Jurkat, Clone E6-1 (cell line): ENCODE data around the gene METTL26.

Source experiments
- DNase-seq: peaks from one replicate; pipeline ENCODE4 v3.0.0-alpha.2; 2011; ENCODE audit warnings: low read depth, low spot score
- H3K4me3 ChIP-seq: 2 replicates; pipeline ENCODE4 v1.5.1; 2011; ENCODE audit warnings: mild to moderate bottlenecking, low read length, control low read depth, moderate library complexity

Gene METTL26

DNA sequence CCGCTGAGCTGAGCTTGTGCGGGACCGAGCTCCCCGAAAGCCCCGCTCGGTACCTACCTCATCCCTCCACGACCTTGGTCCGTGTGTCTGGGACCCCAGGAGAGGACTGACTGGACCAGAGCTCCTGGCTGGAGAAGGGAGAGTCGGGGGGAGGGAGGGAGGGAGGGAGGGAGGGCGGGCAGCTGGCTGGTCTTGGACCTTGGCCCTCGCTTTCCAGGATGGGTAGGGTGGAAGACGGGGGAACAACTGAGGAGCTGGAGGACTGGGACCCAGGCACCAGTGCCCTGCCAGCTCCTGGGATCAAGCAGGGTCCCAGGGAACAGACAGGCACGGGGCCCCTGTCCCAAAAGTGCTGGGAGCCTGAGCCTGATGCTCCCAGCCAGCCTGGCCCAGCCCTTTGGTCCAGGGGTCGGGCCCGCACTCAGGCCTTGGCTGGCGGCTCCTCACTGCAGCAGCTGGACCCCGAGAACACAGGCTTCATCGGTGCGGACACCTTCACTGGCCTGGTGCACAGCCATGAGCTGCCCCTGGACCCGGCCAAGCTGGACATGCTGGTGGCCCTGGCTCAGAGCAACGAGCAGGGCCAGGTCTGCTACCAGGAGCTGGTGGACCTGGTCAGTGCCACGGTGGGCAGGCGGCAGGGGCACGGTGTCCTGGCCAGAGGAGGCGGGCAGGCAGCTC, 39.9 kb upstream of the METTL26 start:
- no peak overlapping the region for H3K4me3 ChIP-seq
- DNase-seq, result no peak

DNA sequence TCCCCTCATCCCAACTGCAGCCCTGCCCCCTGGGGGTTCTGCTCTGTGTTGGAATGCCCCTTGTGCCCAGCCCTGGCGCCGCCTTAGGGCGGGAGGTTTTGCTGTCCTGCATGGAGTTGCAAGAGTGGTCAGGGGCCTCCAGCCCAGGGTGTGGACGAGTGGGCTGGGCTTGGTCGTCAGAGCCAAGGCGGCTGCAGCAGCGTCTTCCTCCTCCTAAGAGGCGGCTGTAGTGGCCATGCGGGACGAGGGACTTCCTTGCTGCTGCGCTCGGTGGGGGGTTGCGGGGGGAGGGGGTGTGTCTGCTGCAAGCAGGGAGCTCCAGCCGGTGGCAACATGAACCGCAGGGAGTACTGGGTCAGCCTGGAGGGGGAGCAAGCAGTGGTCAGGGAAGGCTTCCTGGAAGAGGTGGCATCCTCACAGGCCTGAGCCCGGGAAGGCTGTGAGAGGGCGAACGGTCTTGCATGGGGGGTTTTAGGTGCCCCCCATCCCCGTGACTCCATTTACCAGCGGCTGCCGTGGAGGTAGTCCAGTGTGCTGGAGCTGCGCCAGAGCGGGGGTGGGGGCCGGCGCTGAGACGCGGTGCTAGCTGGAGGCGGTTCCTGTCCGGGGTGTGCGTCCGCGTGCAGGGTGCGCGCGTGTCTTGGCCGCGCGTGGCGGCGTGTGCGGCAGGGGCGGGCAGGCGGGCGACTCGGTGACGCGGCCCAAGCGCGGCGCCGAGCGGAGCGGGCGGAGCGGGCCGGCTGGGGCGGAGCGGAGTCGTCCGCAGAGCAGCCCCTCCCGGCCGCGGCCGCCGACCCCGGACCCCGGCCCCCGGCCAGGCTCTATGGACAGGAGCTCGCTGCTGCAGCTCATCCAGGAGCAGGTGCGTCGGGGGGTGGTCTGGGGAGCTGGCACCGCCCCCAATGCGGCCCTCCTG, 39.1 kb upstream of the METTL26 start, which contains the start of gene RHBDL1:
RHBDL1 (plus strand) TSS at position 704 of the 916 bp plus-strand sequence; CDS start at position 824, 120 bp downstream.
- H3K4me3 ChIP-seq, result no peak within 1 kb of the TSS
- no peak for DNase-seq

DNA sequence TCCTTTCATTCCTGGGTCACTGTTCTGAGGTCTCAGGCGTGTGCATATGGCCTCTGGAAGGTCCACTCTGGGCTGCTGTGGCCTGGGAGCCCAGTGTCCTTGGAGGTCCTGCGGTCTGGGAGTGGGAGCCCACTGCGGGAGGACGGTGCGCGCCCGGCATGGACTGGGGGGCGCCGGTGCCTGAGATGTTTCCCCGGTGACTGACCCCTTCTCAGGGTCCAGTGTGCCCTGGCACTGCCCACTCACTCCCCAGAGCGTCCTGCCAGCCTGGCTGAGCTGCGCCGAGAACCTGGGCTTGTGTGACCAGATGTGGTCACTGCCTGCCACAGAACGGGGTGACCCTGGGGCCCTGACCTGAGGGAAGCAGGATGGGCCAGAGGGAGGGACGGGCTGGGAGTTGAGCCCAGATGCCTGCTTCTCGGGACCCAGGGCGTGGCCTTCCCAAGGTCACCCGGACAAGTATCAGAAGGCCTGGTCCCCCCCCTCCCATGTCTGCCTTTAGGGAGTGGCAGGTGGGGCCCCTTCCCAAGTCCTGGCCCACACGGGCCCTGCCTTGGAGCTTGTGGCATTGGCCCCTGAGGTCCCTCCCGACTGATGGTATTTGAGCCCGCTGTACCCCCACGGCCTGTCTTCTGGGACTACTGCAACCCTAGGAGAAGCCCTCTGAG, 38.2 kb upstream of the METTL26 start:
- H3K4me3 ChIP-seq, result no peak overlapping the region
- no peak for DNase-seq

DNA sequence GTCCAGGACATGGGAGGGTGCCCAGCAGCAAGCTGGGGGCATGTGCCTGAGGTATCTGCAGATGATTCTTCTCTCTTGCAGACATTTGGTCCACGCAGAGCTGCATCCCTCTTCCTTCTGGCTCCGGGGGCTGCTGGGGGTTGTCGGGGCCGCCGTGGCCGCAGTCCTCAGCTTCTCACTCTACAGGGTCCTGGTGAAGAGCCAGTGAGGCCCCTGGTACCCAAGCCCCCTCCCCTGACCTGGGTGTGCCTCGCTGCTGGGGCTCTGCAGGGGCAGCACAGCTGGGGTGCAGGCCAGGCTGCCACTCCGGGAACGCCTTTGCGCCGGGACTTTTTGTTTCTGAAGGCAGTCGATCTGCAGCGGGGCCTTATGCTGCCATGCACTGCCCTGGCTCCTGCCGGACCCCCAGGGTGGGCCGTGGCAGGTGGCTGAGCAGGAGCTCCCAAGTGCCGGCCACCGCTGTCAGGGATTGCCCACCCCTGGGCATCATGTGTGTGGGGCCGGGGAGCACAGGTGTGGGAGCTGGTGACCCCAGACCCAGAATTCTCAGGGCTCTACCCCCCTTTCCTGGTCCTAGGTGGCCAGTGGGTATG, 37.4 kb upstream of the METTL26 start:
- H3K4me3 ChIP-seq, result no peak overlapping the region
- DNase-seq, result no peak

DNA sequence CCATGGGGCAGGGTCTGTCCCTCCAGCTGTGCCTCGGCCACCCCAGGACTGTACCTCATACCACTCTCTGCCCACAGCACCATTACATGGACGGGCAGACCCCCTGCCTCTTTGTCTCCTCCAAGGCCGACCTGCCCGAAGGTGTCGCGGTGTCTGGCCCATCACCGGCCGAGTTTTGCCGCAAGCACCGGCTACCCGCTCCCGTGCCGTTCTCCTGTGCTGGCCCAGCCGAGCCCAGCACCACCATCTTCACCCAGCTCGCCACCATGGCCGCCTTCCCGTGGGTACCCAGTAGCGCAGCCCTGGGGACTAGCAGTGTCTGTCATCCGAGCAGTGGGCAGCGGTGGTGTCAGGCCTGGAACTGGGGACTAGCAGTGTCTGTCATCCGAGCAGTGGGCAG, 36.7 kb upstream of the METTL26 start:
- H3K4me3 ChIP-seq, result no peak overlapping the region
- DNase-seq, result no peak

DNA sequence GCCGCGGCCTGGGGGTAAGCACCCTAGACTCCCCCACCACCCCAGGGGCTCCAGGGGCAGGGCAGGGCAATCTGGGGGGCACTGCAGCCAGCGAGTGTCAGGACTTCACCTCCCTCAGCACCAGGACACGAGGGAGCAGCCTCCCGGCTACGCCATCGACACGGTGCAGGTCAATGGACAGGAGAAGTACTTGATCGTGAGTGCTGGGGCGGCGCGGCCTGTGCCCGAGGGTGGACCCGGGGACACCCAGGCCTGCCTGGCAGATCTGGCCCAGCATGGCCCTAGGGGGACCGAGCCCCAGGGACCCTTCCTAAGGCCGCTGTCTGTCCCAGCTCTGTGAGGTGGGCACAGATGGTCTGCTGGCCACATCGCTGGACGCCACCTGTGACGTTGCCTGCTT, 36.3 kb upstream of the METTL26 start:
- DNase-seq, result no peak
- no peak overlapping the region for H3K4me3 ChIP-seq

DNA sequence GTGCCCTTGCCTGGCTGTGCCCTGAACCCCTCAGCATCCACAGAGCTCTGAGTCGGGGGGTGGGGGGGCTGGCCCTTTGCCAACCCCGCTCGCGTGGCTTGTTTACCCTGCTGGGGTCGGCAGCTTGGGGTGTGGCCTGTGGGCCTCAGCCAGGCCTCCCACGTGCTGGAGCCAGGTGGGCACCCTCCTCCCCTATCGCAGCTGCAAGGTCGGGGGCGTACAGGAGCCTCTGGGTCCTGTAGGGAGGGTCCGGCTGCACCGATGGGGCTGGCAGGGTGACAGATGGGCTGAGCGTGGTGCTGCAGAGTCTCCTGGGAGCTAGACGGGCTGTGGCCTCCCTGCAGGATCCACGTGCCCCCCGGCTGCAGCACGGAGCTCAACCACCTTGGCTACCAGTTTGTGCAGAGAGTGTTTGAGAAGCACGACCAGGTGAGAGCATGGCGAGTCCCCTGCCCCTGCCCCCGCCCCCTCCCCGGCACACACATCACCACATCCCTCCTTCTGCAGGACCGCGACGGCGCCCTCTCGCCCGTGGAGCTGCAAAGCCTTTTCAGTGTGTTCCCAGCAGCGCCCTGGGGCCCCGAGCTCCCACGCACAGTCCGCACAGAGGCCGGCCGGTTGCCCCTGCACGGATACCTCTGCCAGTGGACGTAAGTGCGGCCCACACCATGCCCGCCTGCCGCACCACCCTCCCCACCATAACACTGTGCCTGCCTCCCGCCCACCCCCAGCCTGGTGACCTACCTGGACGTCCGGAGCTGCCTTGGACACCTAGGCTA, 35.4 kb upstream of the METTL26 start:
- no peak overlapping the region for H3K4me3 ChIP-seq
- no peak for DNase-seq

DNA sequence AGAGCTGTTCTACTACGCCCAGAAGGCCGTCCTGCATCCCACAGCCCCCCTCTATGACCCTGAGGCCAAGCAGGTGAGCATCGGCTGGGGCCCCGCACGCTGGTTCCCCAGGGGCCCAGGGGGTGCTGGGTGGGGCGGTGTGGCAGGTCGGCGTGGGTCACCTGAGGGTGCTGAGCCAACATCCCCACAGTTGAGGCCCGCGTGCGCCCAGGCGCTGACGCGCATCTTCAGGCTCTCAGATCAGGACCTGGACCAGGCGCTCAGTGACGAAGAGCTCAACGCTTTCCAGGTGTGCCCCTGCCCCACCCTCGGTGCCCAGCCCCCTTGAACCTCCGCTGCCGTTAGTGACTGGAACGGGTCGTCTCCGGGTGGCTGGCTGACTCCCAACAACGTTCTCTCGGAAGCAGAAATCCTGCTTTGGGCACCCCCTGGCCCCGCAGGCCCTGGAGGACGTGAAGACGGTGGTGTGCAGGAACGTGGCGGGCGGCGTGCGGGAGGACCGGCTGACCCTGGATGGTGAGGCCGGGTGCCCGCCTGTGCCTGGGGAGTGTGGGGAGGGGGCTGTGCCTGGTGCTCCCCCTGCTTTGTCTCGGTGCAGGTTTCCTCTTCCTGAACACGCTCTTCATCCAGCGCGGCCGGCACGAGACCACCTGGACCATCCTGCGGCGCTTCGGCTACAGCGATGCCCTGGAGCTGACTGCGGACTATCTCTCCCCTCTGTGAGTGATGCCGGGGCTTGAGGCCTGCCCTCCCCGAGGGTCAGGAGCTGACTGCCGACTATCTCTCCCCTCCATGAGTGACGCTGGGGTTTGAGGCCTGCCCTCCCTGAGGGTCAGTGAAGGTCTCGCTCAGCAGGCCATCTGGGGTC, 34.6 kb upstream of the METTL26 start:
- H3K4me3 ChIP-seq, result no peak overlapping the region
- DNase-seq, result no peak

DNA sequence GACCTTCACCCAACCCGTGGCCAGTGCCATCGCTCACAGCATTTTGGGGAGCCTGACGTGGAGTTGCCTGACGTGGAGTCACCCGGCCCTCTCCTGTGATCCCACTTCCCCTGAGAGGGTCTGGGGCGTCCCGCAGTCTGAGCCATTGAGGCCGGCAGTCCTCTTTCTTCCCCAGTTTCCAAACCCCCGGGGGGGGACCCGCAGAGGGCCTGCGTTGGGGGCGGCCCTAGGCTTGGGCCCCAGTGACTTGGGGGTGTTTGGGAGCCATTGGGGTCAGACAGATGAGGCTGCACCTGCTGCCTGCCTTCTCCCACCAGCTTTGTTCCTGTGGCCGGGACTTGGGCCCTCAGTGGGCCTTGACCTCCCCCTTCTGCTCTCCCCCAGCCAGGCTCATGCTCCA, 33.6 kb upstream of the METTL26 start:
- DNase-seq, result no peak

DNA sequence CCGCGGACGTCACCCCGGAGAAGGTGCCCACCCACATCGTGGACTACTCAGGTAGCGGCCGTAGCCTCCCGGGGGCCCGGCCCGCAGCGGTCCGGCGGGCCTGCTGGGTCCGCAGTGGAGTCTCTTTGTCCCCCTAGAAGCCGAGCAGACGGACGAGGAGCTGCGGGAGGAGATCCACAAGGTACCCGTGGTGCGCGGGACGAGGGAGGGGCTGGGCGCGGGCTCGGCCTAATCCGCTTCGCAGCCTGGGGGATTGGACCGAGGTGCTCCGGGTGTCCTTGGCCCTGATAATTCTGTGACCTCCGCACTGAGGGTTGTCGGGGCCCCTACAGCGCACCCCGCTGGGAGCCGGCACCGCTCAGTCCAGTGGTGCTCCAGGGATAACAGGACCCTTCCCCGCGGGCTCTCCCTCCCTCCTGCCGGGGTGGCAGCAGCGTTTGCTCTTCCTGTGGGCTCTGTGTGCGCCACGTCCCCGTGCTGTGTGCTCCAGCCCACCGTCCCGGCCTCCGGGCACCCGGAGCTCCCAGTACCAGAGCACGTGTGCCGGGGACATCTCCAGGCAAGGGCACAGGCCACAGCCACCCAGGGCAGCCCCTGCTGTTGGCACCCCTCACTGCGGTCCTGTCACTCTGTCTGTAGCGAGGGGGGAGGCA, 32.5 kb upstream of the METTL26 start:
- DNase-seq, result no peak

More for the DNA sequence above, 33.6 kb upstream of the METTL26 start:
- H3K4me3 ChIP-seq, result no peak overlapping the region

DNA sequence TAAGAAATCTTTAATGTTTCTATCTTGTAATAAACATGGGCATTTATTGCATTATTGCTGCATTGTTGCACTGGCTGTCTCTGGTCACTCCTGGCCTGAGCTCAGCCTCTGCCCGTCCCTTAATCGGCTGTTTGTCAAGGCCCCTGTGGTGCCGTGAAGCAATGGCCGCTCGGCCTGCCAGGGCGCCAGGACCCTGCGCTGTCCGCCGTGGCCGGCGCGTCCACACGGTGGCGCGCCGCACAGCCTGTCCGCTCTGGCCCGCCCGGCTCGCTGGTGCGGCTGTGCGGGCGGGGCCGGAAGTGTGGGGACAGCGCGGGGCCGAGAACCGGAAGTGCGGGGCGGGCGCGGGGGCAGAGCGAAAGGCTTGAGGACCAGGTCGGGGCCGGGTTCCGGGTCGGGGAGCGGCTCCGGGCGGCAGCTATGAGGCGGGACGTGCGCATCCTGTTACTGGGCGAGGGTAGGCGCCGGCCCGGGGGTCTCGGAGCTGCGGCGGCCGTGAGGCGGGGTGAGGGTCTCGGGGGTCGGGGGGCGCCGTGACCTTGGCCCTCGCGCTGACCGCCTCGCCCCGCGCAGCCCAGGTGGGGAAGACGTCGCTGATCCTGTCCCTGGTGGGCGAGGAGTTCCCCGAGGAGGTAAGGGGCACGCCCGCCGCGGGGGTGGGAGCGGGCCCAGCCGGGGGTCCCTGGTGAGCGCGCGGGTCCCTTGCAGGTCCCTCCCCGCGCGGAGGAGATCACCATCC, 31.8 kb upstream of the METTL26 start, which contains the start of gene RHOT2:
RHOT2 (plus strand) TSS at position 353 of the 739 bp plus-strand sequence; CDS start at position 421, 68 bp downstream.
- peak within 1 kb of the TSS; percentile 76 for H3K4me3 ChIP-seq

More for the DNA sequence above, 32.5 kb upstream of the METTL26 start:
- peak overlapping the region; percentile 76 for H3K4me3 ChIP-seq

DNA sequence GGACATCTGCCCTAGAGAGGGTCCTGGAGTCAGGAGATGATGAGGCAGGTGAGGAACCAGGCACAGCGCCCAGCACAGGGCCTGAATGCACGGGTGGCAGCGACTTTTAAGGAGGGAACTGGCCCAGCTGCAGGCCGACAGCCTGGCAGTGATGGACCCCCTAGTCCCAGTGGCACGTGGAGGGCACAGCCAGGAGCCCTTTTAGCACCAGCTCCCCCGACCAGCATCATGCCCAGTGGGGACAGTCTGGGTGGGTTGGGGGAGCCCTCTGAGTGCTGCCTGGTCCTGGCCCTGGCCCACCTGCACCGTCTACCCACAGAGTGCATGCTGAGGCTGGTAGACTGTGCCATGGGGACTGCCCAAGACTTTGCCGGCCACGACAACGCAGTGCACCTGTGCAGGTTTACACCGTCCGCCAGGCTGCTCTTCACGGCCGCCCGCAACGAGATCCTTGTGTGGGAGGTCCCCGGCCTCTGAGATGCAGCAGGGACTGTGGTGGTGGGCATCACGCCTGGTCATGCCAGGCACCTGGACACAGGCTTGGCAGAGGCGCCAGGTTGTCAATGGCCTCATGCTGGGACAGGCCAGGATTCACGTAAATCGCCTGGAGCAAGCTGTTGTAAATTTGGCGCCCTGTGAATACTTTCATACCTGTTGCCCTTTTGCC, 31.1 kb upstream of the METTL26 start:
- DNase-seq, result no peak
- H3K4me3 ChIP-seq, result peak overlapping the region; percentile 50

More for the DNA sequence above, 31.8 kb upstream of the METTL26 start, which contains the start of gene RHOT2:
- DNase-seq, result peak; percentile 67

DNA sequence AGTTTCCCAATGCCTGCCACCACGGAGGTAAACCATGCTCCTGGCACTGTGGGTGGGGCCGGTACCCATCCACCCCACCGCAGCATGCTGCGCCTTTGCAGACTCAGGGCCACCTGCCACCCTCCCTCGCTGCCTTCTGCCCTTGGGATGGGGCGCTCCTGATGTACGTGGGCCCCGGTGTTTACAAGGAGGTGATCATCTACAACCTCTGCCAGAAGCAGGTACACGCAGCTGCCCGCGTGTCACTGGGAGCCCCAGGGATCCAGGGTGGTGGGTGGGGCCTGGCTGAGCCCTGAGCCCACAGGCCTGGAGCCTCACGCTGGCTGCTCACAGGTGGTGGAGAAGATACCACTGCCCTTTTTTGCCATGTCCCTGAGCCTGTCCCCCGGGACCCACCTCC, 30.5 kb upstream of the METTL26 start:
- no peak for DNase-seq

DNA sequence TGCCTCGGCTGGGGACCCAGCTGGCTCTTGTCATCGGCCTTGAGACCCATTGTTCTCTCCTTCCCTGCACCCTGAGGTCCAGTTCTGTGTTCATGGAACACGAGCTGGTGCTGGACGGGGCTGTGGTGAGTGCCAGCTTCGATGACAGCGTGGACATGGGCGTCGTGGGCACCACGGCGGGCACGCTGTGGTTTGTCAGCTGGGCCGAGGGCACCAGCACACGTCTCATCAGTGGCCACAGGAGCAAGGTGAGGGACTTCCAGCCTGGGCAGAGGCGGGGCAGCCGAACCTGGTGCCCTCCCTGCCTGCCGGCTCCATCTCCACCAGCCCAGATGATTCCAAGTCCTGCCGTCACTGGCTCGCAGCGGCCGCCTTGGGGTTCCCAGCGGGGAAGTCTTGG, 26.5 kb upstream of the METTL26 start:
- no peak for DNase-seq
- no peak overlapping the region for H3K4me3 ChIP-seq

More for the DNA sequence above, 30.5 kb upstream of the METTL26 start:
- H3K4me3 ChIP-seq, result no peak overlapping the region

DNA sequence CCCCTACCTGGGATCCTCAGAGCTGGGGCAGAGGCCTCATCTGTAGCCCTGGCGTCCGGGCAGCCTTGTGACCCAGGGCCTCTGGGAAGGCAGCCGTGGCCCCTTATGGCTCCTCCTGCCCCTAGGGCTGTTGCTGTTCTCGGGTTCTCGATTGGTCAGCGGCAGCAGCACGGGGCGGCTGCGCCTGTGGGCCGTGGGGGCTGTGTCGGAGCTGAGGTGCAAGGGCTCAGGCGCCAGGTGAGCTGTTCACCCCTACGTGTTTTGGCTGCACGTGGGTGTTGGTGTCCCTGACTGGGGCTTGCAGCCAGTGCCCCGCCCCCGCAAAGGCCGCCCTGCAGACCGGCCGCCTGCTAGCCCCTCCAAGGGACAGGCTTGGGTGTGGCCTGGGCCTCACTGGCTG, 26.0 kb upstream of the METTL26 start:
- DNase-seq, result no peak
- no peak overlapping the region for H3K4me3 ChIP-seq
